SK-N-MC (cell line): ENCODE data around the gene PRSS56.

Experiments used
- EZH2 ChIP-seq: fragments of 200-600 bp; sonication (generic); IDR thresholded peaks from one replicate; pipeline ENCODE4 v1.6.1; 2017; ENCODE audit warnings: antibody characterized with exemption
- POLR2AphosphoS5 ChIP-seq: IDR thresholded peaks from 2 replicates; pipeline ENCODE4 v1.6.1; 2012; ENCODE audit warnings: mild to moderate bottlenecking, low read depth, low read length, borderline replicate concordance

DNA sequence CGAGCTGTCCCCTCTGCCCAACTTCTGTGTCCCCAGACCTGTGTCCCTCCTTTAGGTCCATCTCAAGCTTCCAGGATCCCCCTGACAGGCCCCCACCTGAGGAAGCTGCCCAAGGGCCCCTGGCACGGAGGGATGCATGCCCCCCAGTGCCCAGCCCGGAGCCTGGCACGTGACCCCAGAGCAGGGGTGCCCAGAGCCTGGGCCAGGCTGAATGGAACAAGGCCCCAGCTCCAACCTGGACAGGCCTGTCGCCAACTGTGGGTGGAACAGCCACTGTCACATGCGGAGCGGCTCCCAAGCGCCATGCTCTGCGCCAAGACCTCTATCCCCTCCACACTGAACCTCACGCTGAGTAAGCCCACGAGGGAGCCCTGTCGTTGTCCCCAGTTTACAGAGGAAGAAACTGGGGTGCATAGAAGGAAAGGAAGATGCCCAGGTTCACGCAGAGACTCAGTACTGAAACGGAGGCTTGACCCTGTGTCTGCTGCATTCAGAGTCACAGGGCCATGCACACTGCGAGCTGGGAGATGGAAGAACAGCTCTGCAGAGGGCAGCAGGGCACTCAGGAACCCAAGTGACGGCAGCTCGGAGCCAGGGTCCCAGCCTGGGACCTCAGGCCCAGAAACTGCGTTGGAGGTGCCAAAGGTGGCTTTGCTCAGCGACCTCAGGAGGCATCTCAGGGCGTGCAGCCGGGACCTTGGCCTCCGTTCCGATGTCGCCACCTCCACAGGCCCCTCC, 27.1 kb upstream of the PRSS56 start:
- TF ChIP-seq EZH2 (no peak), POLR2AphosphoS5 (no peak)
